Aorta (tissue), 5 donors: ENCODE results near the gene TGFBI. TPM values are rescaled to one million over a fixed set of nuclear protein-coding genes. Genes with fewer than 3 reads are reported as not detected.

Experiments
- ATAC-seq: fragments of 200-7000 bp; cut with Tn5 transposase; one replicate; pipeline ENCODE4 v1.9.1; 2022; ENCODE audit warnings: moderate library complexity; ENCODE audit not compliant: low FRiP score
- DNase-seq, 2 donors: peaks; one replicate each; pipeline ENCODE4 v3.0.0-alpha.2; 2020
- H3K27ac ChIP-seq, 2 donors: one replicate each; pipeline ENCODE4 v1.5.1; 2013; ENCODE audit warnings: low read length in 2 of 2, mild to moderate bottlenecking in 2 of 2, moderate library complexity in 2 of 2, control low read depth in 1 of 2, inconsistent platforms in 1 of 2, low read depth in 1 of 2
- H3K27me3 ChIP-seq, 2 donors: one replicate each; pipeline ENCODE4 v1.6.1; 2013; ENCODE audit warnings: control low read depth in 1 of 2, low read length in 1 of 2, mild to moderate bottlenecking in 1 of 2, moderate library complexity in 1 of 2; ENCODE audit not compliant: insufficient read depth in 2 of 2, control insufficient read depth in 1 of 2
- H3K36me3 ChIP-seq, 2 donors: one replicate each; pipeline ENCODE4 v1.6.1; 2013; ENCODE audit warnings: control low read depth in 1 of 2, low read length in 1 of 2, mild to moderate bottlenecking in 1 of 2; ENCODE audit not compliant: insufficient read depth in 2 of 2, control insufficient read depth in 1 of 2
- H3K4me1 ChIP-seq, 2 donors: one replicate each; pipeline ENCODE4 v1.6.1; 2013; ENCODE audit warnings: low read length in 2 of 2, control low read depth in 1 of 2, mild to moderate bottlenecking in 1 of 2, moderate library complexity in 1 of 2; ENCODE audit not compliant: insufficient read depth in 2 of 2, control insufficient read depth in 1 of 2
- H3K4me3 ChIP-seq, 2 donors: one replicate each; pipeline ENCODE4 v1.5.1; 2013; ENCODE audit warnings: low read length in 2 of 2, control low read depth in 1 of 2, mild to moderate bottlenecking in 1 of 2
- H3K9me3 ChIP-seq: one replicate; pipeline ENCODE4 v1.6.1; 2013; ENCODE audit warnings: mild to moderate bottlenecking, low read length; ENCODE audit not compliant: control insufficient read depth
- WGBS, 2 donors: extraction: QIAGEN DNeasy Blood & Tissue Kit; methylation state at CpG; one replicate each; pipeline ENCODE4 v1.1.7; 2013; 5-methylcytosine and 5-hydroxymethylcytosine counted together
- intact Hi-C, 2 donors: fragments of 100-400 bp; cut with DNase I; formaldehyde crosslinking; loops; one replicate each; pipeline versions ENCODE4 v1.14.2 to v1.15.0; 2022
- polyA plus RNA-seq, 2 donors: library from polyadenylated mRNA; stranded (reverse); fragments of 200-250 nt; gene quantifications; one replicate each; pipeline ENCODE4 v1.2.3, GENCODE V29; 2013
- total RNA-seq, 2 donors: library from RNA; stranded (reverse); fragmentation: NEBNext Ultra II Directional; extraction: Animal tissue kit (Norgen Biotek cat#: 25700); gene quantifications; one replicate each; pipeline ENCODE4 v1.2.1, GENCODE V29; 2021
- donor health status: healthy with polysubstance abuse.
- donor health status: Bipolar disorder and iron deficiency.
- donor health status: DM: no; HTN: no; CAD: no.
- donor health status: DM: no; HTN: no; CAD: no.
- donor health status: DM: yes; HTN: yes; CAD: no.

The TGFBI gene
- total and polyA plus RNA-seq, 4 donors, result 83.3 to 335 (median 207) TPM

DNA sequence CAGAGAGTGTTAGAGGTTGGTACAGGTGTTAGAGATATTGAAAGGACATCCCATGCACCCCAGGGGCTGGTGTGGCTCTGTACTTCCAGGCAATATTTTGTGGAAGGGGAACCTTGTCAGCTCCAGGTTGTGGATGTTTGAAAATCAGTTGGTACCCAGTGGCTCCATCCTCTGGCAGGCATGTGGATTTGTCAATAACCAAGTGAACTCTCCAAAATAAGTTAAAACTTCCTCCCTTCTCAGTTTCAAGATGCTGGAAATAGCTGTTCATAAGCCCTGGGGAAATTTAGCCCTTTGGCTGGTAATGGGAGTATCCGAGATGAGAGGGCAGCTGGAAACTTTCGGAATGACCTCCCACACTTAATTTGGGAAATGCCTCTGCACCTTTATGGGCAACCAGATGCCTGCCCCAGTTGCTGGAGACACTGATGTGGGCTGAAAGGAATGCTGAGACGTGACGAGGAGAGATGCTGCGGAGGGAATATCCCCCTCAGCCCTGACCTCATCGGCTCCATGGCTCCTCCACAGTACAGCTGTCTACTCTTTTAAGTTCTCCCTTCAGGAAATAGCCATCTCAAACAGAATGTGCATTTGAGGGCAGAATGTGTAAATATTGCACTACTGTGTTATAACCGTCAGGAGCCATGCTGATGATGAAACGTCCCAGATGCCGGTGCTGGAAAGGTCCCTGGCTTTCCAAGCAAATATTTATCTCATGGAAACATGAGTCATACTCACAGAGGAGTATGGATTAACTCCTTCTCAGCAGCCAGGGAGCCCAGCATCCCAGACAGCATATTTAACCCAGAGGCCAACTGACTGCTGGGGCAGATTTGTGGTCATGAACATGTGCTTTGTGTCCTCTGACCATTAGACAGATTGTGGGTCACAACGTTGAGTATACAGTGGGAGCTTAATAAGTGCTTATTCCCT, 29.5 kb downstream of the TGFBI start:
- Histone ChIP-seq H3K4me1 (peaks cover 0 to 3% of the 10 kb centered on the region in 2 donors), H3K27me3 (no peaks in the 10 kb centered on the region), H3K27ac (peak overlapping the region; percentile 78 to 85), H3K4me3 (no peak overlapping the region), H3K36me3 (peaks cover 0 to under 1% of the 10 kb centered on the region in 2 donors), H3K9me3 (no peaks in the 10 kb centered on the region)
- ATAC-seq (peak; percentile 85), DNase-seq (peak; percentile 87)
- intact Hi-C loops, result loop anchor here (1.0 to 10.0 kb wide), 6 partner anchors 24 to 114 kb away; no protein-coding TSS in a partner anchor
- WGBS, 2 donors, result 0 to 5% methylated on average over 10 of the region's 10 CpGs

- Histone ChIP-seq H3K4me3 (no peak overlapping the region), H3K9me3 (no peaks in the 10 kb centered on the region), H3K27me3 (no peaks in the 10 kb centered on the region), H3K36me3 (peaks cover 0 to 1% of the 10 kb centered on the region in 2 donors), H3K27ac (peak overlapping the region; percentile 59 to 85), H3K4me1 (peaks cover 0 to 3% of the 10 kb centered on the region in 2 donors)
- DNase-seq (peak; percentile 52 to 54), ATAC-seq (no peak)
- intact Hi-C loops, result loop anchor here (1.0 to 10.0 kb wide), 6 partner anchors 23 to 114 kb away; no protein-coding TSS in a partner anchor
- WGBS, 2 donors, result 32 to 36% methylated on average over 6 of the region's 6 CpGs
Observed at GRCh38 chr5:136058972-136059354, 30.2 kb downstream of the TGFBI start.

GRCh38 chr5:136060963-136061362, 32.2 kb downstream of the TGFBI start:
- H3K4me3 ChIP-seq, result no peak overlapping the region
- no peak overlapping the region for H3K27ac ChIP-seq
- DNase-seq (peak in 1 of 2 donors; percentile 32), ATAC-seq (no peak)
- intact Hi-C loops, result loop anchor here in 1 of 2 donors (5.0 kb wide), 1 partner anchor 174 kb away; no protein-coding TSS in a partner anchor
- H3K27me3 ChIP-seq, result no peaks in the 10 kb centered on the region
- WGBS, 2 donors, result 96% methylated on average over 7 of the region's 7 CpGs
- peaks cover 0 to 1% of the 10 kb centered on the region in 2 donors for H3K36me3 ChIP-seq
- H3K4me1 ChIP-seq, result peaks cover 0 to 3% of the 10 kb centered on the region in 2 donors
- no peaks in the 10 kb centered on the region for H3K9me3 ChIP-seq

DNA sequence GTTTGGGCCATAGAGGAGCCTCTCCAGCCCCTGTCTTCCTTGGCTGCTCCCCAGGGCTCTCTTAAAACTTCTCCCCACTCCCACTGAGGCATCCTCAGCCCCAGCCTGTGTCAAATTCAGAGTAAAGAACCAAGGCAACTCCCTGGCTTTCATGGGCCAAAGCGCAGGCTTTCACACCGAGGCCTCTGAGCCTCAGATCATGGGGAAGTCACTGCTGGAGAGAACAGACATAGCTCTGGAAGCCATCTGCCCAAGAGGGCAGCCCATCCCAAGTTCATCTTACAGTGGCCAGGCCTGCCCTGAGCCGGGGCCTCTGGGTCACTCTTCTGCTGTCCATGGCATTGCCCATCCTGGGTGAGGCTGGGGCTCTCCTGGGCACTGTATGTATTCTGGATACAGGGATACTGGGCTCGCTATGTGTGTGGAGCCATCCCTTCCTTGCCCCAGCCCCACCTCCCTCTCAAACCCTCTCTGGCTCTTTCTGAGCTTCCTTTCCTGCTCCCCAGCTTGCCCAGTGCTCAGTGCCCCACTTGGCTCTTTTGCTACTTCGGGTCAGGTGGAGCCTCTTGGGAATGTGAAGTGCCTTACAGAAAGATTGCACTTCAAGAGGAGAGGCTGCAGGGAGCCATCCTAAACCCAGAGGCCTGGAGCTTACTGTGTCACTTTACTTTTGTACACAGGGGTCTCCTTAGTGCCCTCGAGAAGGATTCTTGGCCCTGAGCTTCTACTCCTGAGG, 33.0 kb downstream of the TGFBI start:
- Histone ChIP-seq H3K27me3 (no peaks in the 10 kb centered on the region), H3K4me3 (no peak overlapping the region), H3K4me1 (peaks cover 0 to 3% of the 10 kb centered on the region in 2 donors), H3K27ac (no peak overlapping the region), H3K9me3 (no peaks in the 10 kb centered on the region), H3K36me3 (peaks cover 0 to 1% of the 10 kb centered on the region in 2 donors)
- 89 to 95% methylated on average over 6 of the region's 6 CpGs for WGBS, 2 donors
- ATAC-seq (no peak), DNase-seq (peak in 1 of 2 donors; percentile 21)
- intact Hi-C loops, result loop anchor here in 1 of 2 donors (5.0 kb wide), 1 partner anchor 174 kb away; no protein-coding TSS in a partner anchor

- Histone ChIP-seq H3K4me3 (no peak overlapping the region), H3K27me3 (no peaks in the 10 kb centered on the region), H3K9me3 (no peaks in the 10 kb centered on the region), H3K27ac (no peak overlapping the region), H3K4me1 (peaks cover 0 to 3% of the 10 kb centered on the region in 2 donors), H3K36me3 (peaks cover 0 to 1% of the 10 kb centered on the region in 2 donors)
- intact Hi-C loops, result loop anchor here in 1 of 2 donors (5.0 kb wide), 1 partner anchor 175 kb away; no protein-coding TSS in a partner anchor
- WGBS, 2 donors, result 85 to 92% methylated on average over 6 of the region's 6 CpGs
- DNase-seq (peak in 1 of 2 donors; percentile 2), ATAC-seq (no peak)
Observed at GRCh38 chr5:136062366-136063274, 33.8 kb downstream of the TGFBI start.

GRCh38 chr5:136063778-136064465, 35.1 kb downstream of the TGFBI start:
- H3K4me3 ChIP-seq, result no peak overlapping the region
- peaks cover 0 to 1% of the 10 kb centered on the region in 2 donors for H3K36me3 ChIP-seq
- H3K9me3 ChIP-seq, result no peaks in the 10 kb centered on the region
- DNase-seq (no peak), ATAC-seq (no peak)
- H3K27me3 ChIP-seq, result no peaks in the 10 kb centered on the region
- peaks cover 0 to under 1% of the 10 kb centered on the region in 2 donors for H3K4me1 ChIP-seq
- no peak overlapping the region for H3K27ac ChIP-seq
- intact Hi-C loops, result loop anchor here in 1 of 2 donors (5.0 kb wide), 1 partner anchor 177 kb away; no protein-coding TSS in a partner anchor
- WGBS, 2 donors, result 94 to 95% methylated on average over 8 of the region's 8 CpGs

DNA sequence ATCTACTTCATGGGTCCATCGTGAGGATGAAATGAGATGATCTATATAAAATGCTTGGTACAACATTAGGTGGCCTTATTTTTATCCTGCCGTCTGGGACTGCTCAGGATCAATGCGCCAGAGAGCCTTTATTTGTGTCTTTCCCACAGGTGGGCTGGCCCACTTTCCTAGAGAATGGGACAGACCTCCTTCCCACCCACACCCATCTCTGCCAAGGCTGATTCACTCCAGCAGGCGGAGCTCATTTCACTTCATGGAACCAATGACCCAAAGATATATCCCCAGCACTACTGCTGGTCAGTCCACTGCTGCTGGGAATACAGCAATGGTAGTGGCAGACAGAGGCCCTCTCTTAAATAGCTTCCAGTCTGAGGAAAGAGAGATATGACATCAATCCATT, 35.7 kb downstream of the TGFBI start:
- ATAC-seq (no peak), DNase-seq (no peak)
- intact Hi-C loops, result loop anchor here in 1 of 2 donors (5.0 kb wide), 1 partner anchor 177 kb away; no protein-coding TSS in a partner anchor
- WGBS, 2 donors, result 95 to 97% methylated on average over 4 of the region's 4 CpGs
- no peaks in the 10 kb centered on the region for H3K9me3 ChIP-seq
- H3K27me3 ChIP-seq, result no peaks in the 10 kb centered on the region
- H3K4me1 ChIP-seq, result no peaks in the 10 kb centered on the region
- no peak overlapping the region for H3K4me3 ChIP-seq
- H3K36me3 ChIP-seq, result peaks cover 0 to 1% of the 10 kb centered on the region in 2 donors
- no peak overlapping the region for H3K27ac ChIP-seq
